Epithelial cell of proximal tubule (primary cell): ENCODE measurements around the gene HMGCS1. TPM values are rescaled to one million over a fixed set of nuclear protein-coding genes. Genes with fewer than 3 reads are reported as not detected.
"Not testable (repeated sequence)": the region's sequence is repeated elsewhere in the genome, so short reads cannot be mapped to it uniquely, and the experiment has no call there.

Experiments used
- DNase-seq: peaks from one replicate; pipeline ENCODE4 v3.0.0-alpha.2; 2011; ENCODE audit warnings: low read depth
- H3K4me3 ChIP-seq: 2 replicates; pipeline ENCODE4 v1.5.1; 2011; ENCODE audit warnings: low read depth, mild to moderate bottlenecking, low read length
- total RNA-seq: library from RNA; depleted of rRNA; stranded (reverse); fragments of >200 nt; gene quantifications from 2 replicates; pipeline ENCODE4 v1.2.3, GENCODE V29; 2015
- TF ChIP-seq, protein P1 (sequence below): conservative IDR thresholded peaks from 2 replicates; pipeline ENCODE4 v1.5.1; 2012; ENCODE audit warnings: low read depth, mild to moderate bottlenecking, low read length

HMGCS1 gene
- total RNA-seq, 1 donor from 2014 or later, result 34.4 TPM

DNA sequence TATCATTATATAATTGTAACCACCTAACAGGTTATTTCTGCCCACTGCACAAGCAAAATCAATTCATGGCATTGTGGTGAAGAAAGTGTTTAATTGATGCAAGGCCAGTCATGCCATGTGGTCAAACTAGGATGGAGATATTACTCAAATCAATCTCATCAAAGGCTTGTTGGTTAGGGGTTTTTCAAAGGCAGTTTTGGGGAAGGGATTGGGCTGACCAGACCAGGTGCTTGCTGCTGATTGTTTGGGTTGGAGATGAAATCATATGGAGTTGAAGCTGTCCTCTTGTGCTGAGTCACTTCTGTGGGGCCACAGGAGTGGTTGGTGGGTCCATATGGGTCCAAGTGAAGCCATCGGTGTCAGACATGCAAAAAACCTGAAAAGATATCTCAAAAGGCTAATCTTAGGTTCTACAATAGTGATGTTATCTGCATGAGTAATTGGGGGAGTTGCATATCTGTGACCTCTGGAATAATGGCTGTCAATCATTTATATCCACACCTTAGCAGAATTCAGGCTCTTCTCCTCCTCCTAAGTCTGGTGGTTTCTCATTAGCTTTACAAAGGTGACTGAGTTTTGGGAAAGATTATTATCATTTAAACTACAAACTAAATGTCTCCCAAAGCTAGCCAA is 44.9 kb downstream of the HMGCS1 start:
- DNase-seq, result no peak
- TF ChIP-seq, protein P1, sequence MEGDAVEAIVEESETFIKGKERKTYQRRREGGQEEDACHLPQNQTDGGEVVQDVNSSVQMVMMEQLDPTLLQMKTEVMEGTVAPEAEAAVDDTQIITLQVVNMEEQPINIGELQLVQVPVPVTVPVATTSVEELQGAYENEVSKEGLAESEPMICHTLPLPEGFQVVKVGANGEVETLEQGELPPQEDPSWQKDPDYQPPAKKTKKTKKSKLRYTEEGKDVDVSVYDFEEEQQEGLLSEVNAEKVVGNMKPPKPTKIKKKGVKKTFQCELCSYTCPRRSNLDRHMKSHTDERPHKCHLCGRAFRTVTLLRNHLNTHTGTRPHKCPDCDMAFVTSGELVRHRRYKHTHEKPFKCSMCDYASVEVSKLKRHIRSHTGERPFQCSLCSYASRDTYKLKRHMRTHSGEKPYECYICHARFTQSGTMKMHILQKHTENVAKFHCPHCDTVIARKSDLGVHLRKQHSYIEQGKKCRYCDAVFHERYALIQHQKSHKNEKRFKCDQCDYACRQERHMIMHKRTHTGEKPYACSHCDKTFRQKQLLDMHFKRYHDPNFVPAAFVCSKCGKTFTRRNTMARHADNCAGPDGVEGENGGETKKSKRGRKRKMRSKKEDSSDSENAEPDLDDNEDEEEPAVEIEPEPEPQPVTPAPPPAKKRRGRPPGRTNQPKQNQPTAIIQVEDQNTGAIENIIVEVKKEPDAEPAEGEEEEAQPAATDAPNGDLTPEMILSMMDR, result no peak
- H3K4me3 ChIP-seq, result no peak overlapping the region

DNA sequence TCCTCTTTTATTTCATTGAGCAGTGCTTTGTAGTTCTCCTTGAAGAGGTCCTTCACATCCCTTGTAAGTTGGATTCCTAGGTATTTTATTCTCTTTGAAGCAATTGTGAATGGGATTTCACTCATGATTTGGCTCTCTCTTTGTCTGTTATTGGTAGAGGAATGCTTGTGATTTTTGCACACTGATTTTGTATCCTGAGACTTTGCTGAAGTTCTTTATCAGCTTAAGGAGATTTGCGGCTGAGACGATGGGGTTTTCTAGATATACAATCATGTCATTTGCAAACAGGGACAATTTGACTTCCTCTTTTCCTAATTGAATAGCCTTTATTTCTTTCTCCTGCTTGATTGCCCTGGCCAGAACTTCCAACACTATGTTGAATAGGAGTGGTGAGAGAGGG is 50.9 kb downstream of the HMGCS1 start:
- not testable (repeated sequence) for DNase-seq

DNA sequence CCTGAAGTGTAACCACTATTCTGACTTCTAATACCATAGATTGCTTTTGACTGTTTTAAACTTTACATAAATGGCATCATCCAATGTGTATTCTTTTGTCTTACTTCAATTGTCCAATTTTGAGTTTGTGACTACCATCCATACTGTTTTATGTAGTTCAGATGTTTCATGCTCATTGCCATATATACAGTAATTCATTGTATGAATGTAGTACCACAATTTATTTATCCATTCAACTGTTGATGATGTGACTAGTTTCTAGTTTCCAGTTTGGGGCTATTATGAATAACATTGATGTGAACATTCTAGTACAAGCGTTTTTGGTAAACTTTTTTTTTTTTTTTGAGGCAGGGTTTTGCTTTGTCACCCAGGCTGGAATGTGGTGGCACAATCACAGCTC is 55.1 kb downstream of the HMGCS1 start:
- no peak overlapping the region for H3K4me3 ChIP-seq
- TF ChIP-seq, protein P1, result no peak
- no peak for DNase-seq

More for the DNA sequence above, 50.9 kb downstream of the HMGCS1 start:
- not testable (repeated sequence) for H3K4me3 ChIP-seq

DNA sequence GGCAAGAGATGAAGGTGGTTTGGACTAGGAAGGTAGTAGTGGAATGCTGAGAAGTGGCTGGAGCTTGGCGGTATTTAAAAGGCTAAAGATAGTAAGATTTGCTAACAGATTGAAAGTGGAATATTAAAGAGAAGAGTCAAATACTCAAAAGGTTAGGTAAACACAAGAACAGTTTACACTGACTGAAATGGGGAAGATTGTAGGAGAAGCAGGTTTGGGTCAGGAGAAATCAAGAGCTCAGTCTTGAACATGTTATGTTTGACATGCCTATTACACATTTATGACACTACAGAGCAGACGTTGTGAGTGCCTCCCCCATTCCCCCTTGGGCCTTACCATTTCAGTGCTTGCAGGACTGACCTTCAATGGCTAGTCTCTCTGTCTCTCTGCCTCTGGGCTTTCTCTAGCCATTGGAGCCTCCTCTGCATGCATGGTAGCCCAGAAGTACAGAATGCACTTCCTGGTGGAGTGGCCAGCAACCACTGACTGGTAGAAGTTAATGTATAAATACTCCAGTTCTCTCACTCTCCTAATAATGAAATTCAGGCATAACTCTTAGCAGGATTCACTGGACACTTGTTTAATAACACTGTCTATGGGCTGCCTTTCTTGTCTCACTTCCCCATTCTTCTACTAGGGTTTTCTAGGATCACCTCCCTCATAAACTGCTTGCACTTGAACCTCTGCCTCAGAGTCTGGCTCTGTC is 56.8 kb downstream of the HMGCS1 start:
- TF ChIP-seq, protein P1, result no peak
- no peak overlapping the region for H3K4me3 ChIP-seq
- peak; percentile 36 for DNase-seq

DNA sequence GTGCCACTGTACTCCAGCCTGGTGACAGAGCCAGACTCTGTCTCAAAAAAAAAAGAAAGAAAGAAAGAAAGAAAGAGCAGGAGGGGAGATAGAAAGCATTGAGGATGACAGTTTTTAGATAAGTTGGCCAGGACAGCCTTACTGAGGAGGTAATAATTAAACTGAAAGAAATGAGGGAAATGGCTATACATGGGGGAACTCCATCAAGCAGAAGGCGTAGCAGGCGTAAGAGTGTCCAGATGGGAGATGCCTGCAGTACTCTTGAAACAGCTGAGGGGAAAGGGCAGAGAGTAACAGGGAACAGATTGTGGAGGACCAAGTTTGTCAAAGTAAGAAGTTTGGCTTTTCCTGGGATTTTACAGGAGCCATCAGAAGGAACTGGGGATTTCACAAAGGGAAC is 57.5 kb downstream of the HMGCS1 start:
- TF ChIP-seq, protein P1, result no peak
- DNase-seq, result peak; percentile 15
- H3K4me3 ChIP-seq, result no peak overlapping the region

DNA sequence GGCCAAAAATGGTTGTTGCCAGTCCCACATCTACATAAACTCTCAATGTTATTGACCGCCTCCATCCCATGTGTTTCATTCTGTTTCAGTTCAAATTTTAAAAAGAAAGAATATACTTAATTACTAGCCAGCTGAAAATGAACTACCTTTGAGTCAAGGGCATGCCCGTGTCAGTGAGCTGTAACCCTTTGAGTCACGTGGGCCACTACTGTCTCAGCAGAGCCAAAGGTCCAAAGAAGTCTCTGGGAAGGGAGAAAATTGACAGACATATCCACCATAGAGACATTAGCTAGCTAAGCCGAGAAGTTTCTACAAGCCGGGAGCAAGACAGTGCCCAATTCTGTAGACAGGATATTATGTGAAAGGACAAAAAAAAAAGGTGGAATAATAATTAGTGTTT is 61.5 kb downstream of the HMGCS1 start:
- no peak for DNase-seq
- no peak overlapping the region for H3K4me3 ChIP-seq
- TF ChIP-seq, protein P1, result no peak

DNA sequence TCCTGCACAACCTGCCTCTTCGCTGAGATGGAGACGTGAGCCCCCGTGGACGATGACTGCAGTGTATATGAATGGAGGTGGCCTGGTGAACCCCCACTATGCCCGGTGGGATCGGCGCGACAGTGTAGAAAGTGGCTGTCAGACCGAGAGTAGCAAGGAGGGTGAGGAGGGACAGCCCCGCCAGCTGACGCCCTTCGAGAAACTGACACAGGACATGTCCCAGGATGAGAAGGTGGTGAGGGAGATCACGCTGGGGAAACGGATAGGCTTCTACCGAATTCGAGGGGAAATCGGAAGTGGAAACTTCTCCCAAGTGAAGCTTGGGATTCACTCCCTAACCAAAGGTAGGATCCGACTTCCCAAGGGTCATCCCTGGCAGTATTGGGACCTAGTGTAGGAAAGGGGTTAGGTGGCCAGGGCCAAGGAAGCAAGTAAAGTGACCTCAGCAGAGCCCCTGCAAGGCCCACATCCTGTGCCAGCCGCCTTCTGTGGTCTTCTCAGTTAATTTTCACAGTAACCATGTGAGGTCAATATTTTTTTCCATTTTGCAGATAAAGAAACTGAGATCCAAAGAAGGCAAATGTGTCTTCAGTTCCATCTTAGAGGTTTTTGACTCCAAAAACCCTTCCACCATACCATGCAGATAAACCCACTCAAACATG is 67.4 kb downstream of the HMGCS1 start:
- H3K4me3 ChIP-seq, result no peak overlapping the region
- DNase-seq, result no peak
- TF ChIP-seq, protein P1, result no peak
